GM12878 (cell line): ENCODE results near the gene MAGEA9. TPM values are rescaled to one million over a fixed set of nuclear protein-coding genes. Genes with fewer than 3 reads are reported as not detected.
A peak's percentile ranks its signal among the peaks of the same experiment; 100 is the strongest.
"Not testable (repeated sequence)": the region's sequence is repeated elsewhere in the genome, so short reads cannot be mapped to it uniquely, and the experiment has no call there.

Source experiments
- ATAC-seq: fragments of 200-7000 bp; cut with Tn5 transposase; 3 replicates; pipeline ENCODE4 v1.9.1; 2020; ENCODE audit warnings: mild to moderate bottlenecking, moderate library complexity
- BruUV-seq: library from RNA; stranded (reverse); fragments of 400-500 nt; replicated peaks from 2 replicates; lab custom pipeline; 2021; lab: Mats Ljungman, UMichigan
- CTCF ChIA-PET: fragments of 300-600 bp; sonication (Branson Sonifier 250); formaldehyde crosslinking; extraction: SDS; loops from one replicate; lab custom pipeline; 2021; ENCODE audit warnings: inconsistent platforms; lab: Yijun Ruan, JAX
- POLR2A ChIA-PET: fragments of 350-600 bp; formaldehyde crosslinking; extraction: SDS; loops from one replicate; lab custom pipeline; 2021; ENCODE audit warnings: inconsistent platforms; lab: Charles Lee
- RAD21 ChIA-PET: fragments of 300-600 bp; sonication (Branson Sonifier 250); formaldehyde crosslinking; loops from one replicate; lab custom pipeline; 2023; ENCODE audit warnings: antibody characterized with exemption; ENCODE audit not compliant: unreplicated experiment; lab: Charles Lee
- SMC1A ChIA-PET: fragments of 300-600 bp; sonication (Branson Sonifier 250); formaldehyde crosslinking; loops from one replicate; lab custom pipeline; 2023; ENCODE audit not compliant: unreplicated experiment, uncharacterized antibody; lab: Charles Lee
- DNase-seq: peaks from one replicate; pipeline ENCODE4 v3.0.0-alpha.2; 2011; ENCODE audit warnings: low read depth, low spot score
- FAIRE-seq: peaks from 3 replicates; lab custom pipeline; 2011; peaks lifted over from hg19 to GRCh38; lab: Jason Lieb, UNC
- H2AFZ ChIP-seq: 2 replicates; pipeline ENCODE4 v1.6.0; 2011; ENCODE audit warnings: low read depth, low read length, control low read depth; ENCODE audit not compliant: control insufficient read depth
- H3K27ac ChIP-seq: 2 replicates; pipeline ENCODE4 v1.5.1; 2011; ENCODE audit warnings: control low read depth; ENCODE audit not compliant: control insufficient read depth, insufficient read depth
- H3K27me3 ChIP-seq, 2 experiments: replicated peaks in 1 of 2; 2 replicates each; pipeline versions ENCODE4 v1.6.0 to v1.6.1; 2011; ENCODE audit warnings: low read length in 1 of 2; ENCODE audit not compliant: control insufficient read depth in 2 of 2, insufficient read depth in 2 of 2
- H3K36me3 ChIP-seq, 2 experiments: 2 replicates each; pipeline ENCODE4 v1.5.1; 2011; ENCODE audit warnings: low read length in 1 of 2; ENCODE audit not compliant: control insufficient read depth in 2 of 2, insufficient read depth in 2 of 2
- H3K4me1 ChIP-seq: 2 replicates; pipeline ENCODE4 v1.6.1; 2011; ENCODE audit warnings: mild to moderate bottlenecking, low read length, moderate library complexity, mixed read lengths; ENCODE audit not compliant: control insufficient read depth, insufficient read depth
- H3K4me2 ChIP-seq: 2 replicates; pipeline ENCODE4 v1.6.0; 2011; ENCODE audit warnings: control low read depth; ENCODE audit not compliant: control insufficient read depth, insufficient read depth
- H3K4me3 ChIP-seq: fragments of 200-600 bp; sonication (generic); 2 replicates; pipeline ENCODE4 v1.5.1; 2016
- H3K79me2 ChIP-seq: 2 replicates; pipeline ENCODE4 v1.6.0; 2011; ENCODE audit warnings: low read length; ENCODE audit not compliant: control insufficient read depth, insufficient read depth
- H3K9ac ChIP-seq: 2 replicates; pipeline ENCODE4 v1.8.0; 2011; ENCODE audit warnings: low read length, control low read depth, mixed read lengths; ENCODE audit not compliant: control insufficient read depth, insufficient read depth
- H3K9me3 ChIP-seq: replicated peaks from 3 replicates; pipeline ENCODE4 v1.5.1; 2011; ENCODE audit warnings: mild to moderate bottlenecking, low read length; ENCODE audit not compliant: control insufficient read depth, insufficient read depth
- H4K20me1 ChIP-seq: 2 replicates; pipeline ENCODE4 v1.6.0; 2011; ENCODE audit not compliant: control insufficient read depth, insufficient read depth
- IKZF1 ChIP-seq: fragments of 450-650 bp; conservative IDR thresholded peaks from 2 replicates; pipeline ENCODE4 v1.6.1; 2017; ENCODE audit warnings: antibody characterized with exemption, mild to moderate bottlenecking
- WGBS: methylation state at CpG from one replicate; pipeline ENCODE4 v1.1.6; 2016; ENCODE audit warnings: low lambda C conversion rate; ENCODE audit not compliant: insufficient replicate concordance, insufficient coverage; ENCODE audit errors: missing lambda C conversion rate; 5-methylcytosine and 5-hydroxymethylcytosine counted together
- in situ Hi-C: fragments of 300-500 bp; cut with MboI; formaldehyde crosslinking; loops from 9 replicates; pipeline ENCODE4 v1.14.3; 2018; ENCODE audit warnings: mixed read lengths
- intact Hi-C: fragments of 100-400 bp; cut with micrococcal nuclease; formaldehyde crosslinking; loops from one replicate; pipeline ENCODE4 v1.14.2; 2022; ENCODE audit not compliant: unreplicated experiment
- polyA plus RNA-seq, 11 experiments: library from polyadenylated mRNA; depleted of rRNA in 4 of 11; unstranded in 6 of 11; stranded (reverse) in 5 of 11; fragments of >200 nt; fragmentation: Nextera tagmentation in 4 of 11; fragmentation: Illumina TruSeq in 1 of 11; extraction: Ambion mirVana in 4 of 11; extraction: Trizol in 1 of 11; gene quantifications; 1 replicate in 1 of 11; 2 replicates in 10 of 11; pipeline versions ENCODE4 v1.2.1 to v1.2.3, GENCODE V29; 2011 to 2016; ENCODE audit warnings: inconsistent platforms in 2 of 11, missing spikeins in 2 of 11, low read depth in 1 of 11
- total RNA-seq, 4 experiments: library from RNA; depleted of rRNA in 3 of 4; stranded (reverse); fragments of >200 nt in 3 of 4; fragmentation: Illumina TruSeq in 1 of 4; extraction: Trizol in 1 of 4; gene quantifications; 2 replicates each; pipeline versions ENCODE4 v1.2.1 to v1.2.3, GENCODE V29; 2013 to 2021
- TF ChIP-seq, protein P1 (sequence below), 3 experiments: IDR thresholded peaks in 2 of 3; conservative IDR thresholded peaks in 1 of 3; 2 replicates each; pipeline ENCODE4 v1.5.1; 2011; ENCODE audit warnings: low read depth in 3 of 3, low read length in 3 of 3, mild to moderate bottlenecking in 3 of 3, control low read depth in 2 of 3, moderate library complexity in 2 of 3, inconsistent platforms in 1 of 3, mixed read lengths in 1 of 3; ENCODE audit not compliant: control insufficient read depth in 2 of 3, insufficient read depth in 1 of 3; ENCODE audit errors: extremely low read depth in 1 of 3

MAGEA9 gene
- total and polyA plus RNA-seq, 10 of the 15 experiments (the other 5 are each of a cell fraction or from before 2014, with no cell fraction given), result not detected

DNA sequence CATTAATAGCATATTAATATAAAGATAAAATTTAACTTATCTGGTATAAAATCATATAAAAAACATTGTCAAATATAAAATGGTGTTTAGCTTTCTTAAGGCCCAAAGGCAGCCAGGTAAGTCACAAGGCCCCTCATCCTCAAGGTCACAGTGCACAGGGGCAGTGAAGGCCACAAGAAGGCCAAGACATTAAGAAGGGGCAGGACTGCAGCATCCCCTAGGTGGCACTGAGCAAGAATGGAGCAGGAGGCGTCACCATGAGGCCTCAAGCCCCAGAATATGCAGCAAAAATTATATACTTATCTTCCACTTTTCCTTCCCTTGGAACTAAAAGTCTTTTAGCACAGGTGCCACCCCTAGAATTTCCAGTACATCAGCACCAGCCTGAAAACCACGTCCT, 49.7 kb downstream of the MAGEA9 start:
- H3K36me3 ChIP-seq, result no peaks in the 10 kb centered on the region
- no peak overlapping the region for H3K4me3 ChIP-seq
- TF ChIP-seq, protein P1, sequence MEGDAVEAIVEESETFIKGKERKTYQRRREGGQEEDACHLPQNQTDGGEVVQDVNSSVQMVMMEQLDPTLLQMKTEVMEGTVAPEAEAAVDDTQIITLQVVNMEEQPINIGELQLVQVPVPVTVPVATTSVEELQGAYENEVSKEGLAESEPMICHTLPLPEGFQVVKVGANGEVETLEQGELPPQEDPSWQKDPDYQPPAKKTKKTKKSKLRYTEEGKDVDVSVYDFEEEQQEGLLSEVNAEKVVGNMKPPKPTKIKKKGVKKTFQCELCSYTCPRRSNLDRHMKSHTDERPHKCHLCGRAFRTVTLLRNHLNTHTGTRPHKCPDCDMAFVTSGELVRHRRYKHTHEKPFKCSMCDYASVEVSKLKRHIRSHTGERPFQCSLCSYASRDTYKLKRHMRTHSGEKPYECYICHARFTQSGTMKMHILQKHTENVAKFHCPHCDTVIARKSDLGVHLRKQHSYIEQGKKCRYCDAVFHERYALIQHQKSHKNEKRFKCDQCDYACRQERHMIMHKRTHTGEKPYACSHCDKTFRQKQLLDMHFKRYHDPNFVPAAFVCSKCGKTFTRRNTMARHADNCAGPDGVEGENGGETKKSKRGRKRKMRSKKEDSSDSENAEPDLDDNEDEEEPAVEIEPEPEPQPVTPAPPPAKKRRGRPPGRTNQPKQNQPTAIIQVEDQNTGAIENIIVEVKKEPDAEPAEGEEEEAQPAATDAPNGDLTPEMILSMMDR (IDR thresholded peaks at IDR 0.05 in 2 of 3, conservative IDR thresholded peaks at IDR 0.05 in 1 of 3; ENCODE audit: control insufficient read depth in 2 of 3, extremely low read depth in 1 of 3, insufficient read depth in 1 of 3, low read depth in 3 of 3, low read length in 3 of 3), result peak in 1 of 3 experiments; percentile 11; a peak in 1 of 6 replicates
- no peak for TF ChIP-seq IKZF1
- no peak for DNase-seq
- ChIA-PET SMC1A (no interaction called here), RAD21 (interaction anchor here (1.5 kb wide), 1 partner anchor 109 kb away, joined by 3 read pairs; no protein-coding TSS in a partner anchor), POLR2A (no interaction called here), CTCF (interaction anchor here (0.6 kb wide), 1 partner anchor 28 kb away, joined by 3 read pairs; no protein-coding TSS in a partner anchor)
- no TSS peak for BruUV-seq
- WGBS, result 52% methylated on average over 2 of the region's 2 CpGs
- H2AFZ ChIP-seq, result no peak overlapping the region
- no peaks in the 10 kb centered on the region for H4K20me1 ChIP-seq
- ATAC-seq, result peak; percentile 31; the same call in 1 of the 3 replicates
- intact Hi-C loops (no loop called here), in situ Hi-C loops (no loop called here)
- H3K4me2 ChIP-seq, result no peak overlapping the region
- no peak overlapping the region for H3K9ac ChIP-seq
- H3K27ac ChIP-seq, result no peak overlapping the region
- H3K27me3 ChIP-seq, result no peaks in the 10 kb centered on the region
- H3K9me3 ChIP-seq, result no peaks in the 10 kb centered on the region
- H3K79me2 ChIP-seq, result no peaks in the 10 kb centered on the region
- no peak for FAIRE-seq
- no peaks in the 10 kb centered on the region for H3K4me1 ChIP-seq

DNA sequence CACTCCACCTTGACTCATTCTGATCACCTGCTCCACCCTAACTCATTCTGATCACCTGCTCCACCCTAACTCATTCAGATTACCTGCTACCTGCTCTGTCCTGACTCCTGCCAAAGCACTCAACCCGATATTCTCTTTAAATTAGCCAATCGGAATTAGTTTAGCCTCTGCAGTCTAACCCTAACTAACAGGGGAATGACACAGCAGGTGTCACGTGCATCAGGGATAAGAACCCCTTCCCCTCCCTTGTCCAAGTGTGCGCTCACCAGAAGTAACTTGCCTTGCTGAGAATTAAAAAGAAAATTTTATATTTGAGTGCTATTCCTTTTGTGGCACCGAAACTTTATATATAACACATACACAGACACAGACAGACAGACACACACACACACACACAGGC, 55.0 kb downstream of the MAGEA9 start:
- FAIRE-seq, H3K4me3 ChIP-seq, intact Hi-C loops, H3K9ac ChIP-seq, DNase-seq, H4K20me1 ChIP-seq, H3K4me1 ChIP-seq, H3K79me2 ChIP-seq, BruUV-seq, H3K4me2 ChIP-seq, H3K27ac ChIP-seq, H3K9me3 ChIP-seq, H2AFZ ChIP-seq, in situ Hi-C loops, H3K27me3 ChIP-seq, H3K36me3 ChIP-seq, ATAC-seq: not testable (repeated sequence)
- ChIA-PET SMC1A (interaction anchor here (0.9 to 1.2 kb wide), 3 partner anchors 29 to 79 kb away, joined by 3 to 5 read pairs (median 3); no protein-coding TSS in a partner anchor), CTCF (interaction anchor here (0.7 to 1.3 kb wide), 3 partner anchors 68 to 264 kb away, joined by 3 read pairs; no protein-coding TSS in a partner anchor), RAD21 (interaction anchor here (0.9 to 1.3 kb wide), 2 partner anchors 38 to 80 kb away, joined by 3 read pairs; no protein-coding TSS in a partner anchor), POLR2A (interaction anchor here (1.1 kb wide), 1 partner anchor 13 kb away, joined by 5 read pairs; no protein-coding TSS in a partner anchor)
- 64% methylated on average over 5 of the region's 5 CpGs for WGBS
